ENCODE results near the gene SYCE1L. TPM values are rescaled to one million over a fixed set of nuclear protein-coding genes. Genes with fewer than 3 reads are reported as not detected.
"Not testable (repeated sequence)": the region's sequence is repeated elsewhere in the genome, so short reads cannot be mapped to it uniquely, and the experiment has no call there.

Gene SYCE1L
- polyA plus RNA-seq, 2 of the 4 experiments (the other 2 are of a cell fraction): 1.4 to 6.6 TPM

DNA sequence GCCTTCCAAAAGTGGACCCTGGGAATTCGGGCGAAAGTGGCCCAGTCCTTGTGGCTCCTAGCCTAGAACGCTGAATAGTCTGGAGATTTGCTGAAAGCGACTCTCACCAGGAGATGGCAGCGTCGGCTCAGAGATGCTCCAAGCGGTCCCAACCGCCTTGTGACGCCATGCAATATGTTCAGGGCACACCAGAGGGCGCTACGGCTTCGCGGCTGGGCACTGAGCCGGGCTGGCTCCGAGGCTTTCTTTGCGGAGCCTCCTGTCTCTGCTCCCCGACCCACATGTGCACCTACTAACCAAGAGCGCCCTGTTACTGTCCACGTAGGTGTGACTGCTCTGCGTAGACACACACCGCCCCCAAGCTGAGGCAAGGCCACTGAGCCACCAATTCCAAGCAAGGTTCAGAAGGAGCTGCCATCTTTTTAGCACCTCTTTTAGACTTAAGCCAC, 36.9 kb downstream of the SYCE1L start (continued):
- no peak for TF ChIP-seq KDM5A (IDR thresholded peaks at IDR 0.05)
- TF ChIP-seq, protein P1, sequence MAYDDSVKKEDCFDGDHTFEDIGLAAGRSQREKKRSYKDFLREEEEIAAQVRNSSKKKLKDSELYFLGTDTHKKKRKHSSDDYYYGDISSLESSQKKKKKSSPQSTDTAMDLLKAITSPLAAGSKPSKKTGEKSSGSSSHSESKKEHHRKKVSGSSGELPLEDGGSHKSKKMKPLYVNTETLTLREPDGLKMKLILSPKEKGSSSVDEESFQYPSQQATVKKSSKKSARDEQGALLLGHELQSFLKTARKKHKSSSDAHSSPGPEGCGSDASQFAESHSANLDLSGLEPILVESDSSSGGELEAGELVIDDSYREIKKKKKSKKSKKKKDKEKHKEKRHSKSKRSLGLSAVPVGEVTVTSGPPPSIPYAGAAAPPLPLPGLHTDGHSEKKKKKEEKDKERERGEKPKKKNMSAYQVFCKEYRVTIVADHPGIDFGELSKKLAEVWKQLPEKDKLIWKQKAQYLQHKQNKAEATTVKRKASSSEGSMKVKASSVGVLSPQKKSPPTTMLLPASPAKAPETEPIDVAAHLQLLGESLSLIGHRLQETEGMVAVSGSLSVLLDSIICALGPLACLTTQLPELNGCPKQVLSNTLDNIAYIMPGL (CRISPR knock-in tag; IDR thresholded peaks at IDR 0.05; ENCODE audit: borderline replicate concordance): no peak
- TF ChIP-seq ZNF302 (CRISPR knock-in tag; IDR thresholded peaks at IDR 0.05): no peak
- TF ChIP-seq TFCP2L1 (CRISPR knock-in tag; IDR thresholded peaks at IDR 0.05): no peak
- TF ChIP-seq CEBPB (IDR thresholded peaks at IDR 0.05): 0 out of 4 replicates have a peak, but pooled peaks of 1 of the 2 experiments have one; percentile 16
- TF ChIP-seq, protein P2, sequence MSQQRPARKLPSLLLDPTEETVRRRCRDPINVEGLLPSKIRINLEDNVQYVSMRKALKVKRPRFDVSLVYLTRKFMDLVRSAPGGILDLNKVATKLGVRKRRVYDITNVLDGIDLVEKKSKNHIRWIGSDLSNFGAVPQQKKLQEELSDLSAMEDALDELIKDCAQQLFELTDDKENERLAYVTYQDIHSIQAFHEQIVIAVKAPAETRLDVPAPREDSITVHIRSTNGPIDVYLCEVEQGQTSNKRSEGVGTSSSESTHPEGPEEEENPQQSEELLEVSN (IDR thresholded peaks at IDR 0.05; ENCODE audit: borderline replicate concordance, low read depth): no peak
- no peak for TF ChIP-seq ZC3H11A (IDR thresholded peaks at IDR 0.05)
- TF ChIP-seq SREBF2 (IDR thresholded peaks at IDR 0.05): no peak
- no peak for TF ChIP-seq POLR2A (IDR thresholded peaks at IDR 0.05; ENCODE audit: low read length)
- no peak for TF ChIP-seq EHMT2 (IDR thresholded peaks at IDR 0.05; ENCODE audit: low read depth)
- TF ChIP-seq RAD21 (conservative IDR thresholded peaks at IDR 0.05 in 1 of 2, IDR thresholded peaks at IDR 0.05 in 1 of 2): peak; percentile 100

- Histone ChIP-seq H3K9me3 (no peaks in the 10 kb centered on the region), H3K4me3 (no peak overlapping the region), H3K27ac (0 out of 6 replicates have a peak overlapping the region, but pooled peaks of 1 of the 2 experiments have one; percentile 6), H3K4me2 (no peak overlapping the region), H3K4me1 (peaks cover 9% of the 10 kb centered on the region; the same call in 2 of the 3 replicates)
- DNase-seq (ENCODE audit: low read depth in 1 of 2, low spot score in 1 of 2) (no peak), ATAC-seq (no peak), FAIRE-seq (no peak)
- TF ChIP-seq REST (IDR thresholded peaks at IDR 0.05) (no peak), CHD4 (IDR thresholded peaks at IDR 0.05; ENCODE audit: borderline replicate concordance) (no peak), POLR2AphosphoS2 (conservative IDR thresholded peaks at IDR 0.05; ENCODE audit: low read length) (no peak), EHMT2 (IDR thresholded peaks at IDR 0.05; ENCODE audit: low read depth) (no peak), NFE2L2 (conservative IDR thresholded peaks at IDR 0.05; ENCODE audit: low read length) (no peak), RNF2 (IDR thresholded peaks at IDR 0.05; ENCODE audit: borderline replicate concordance, low read depth) (no peak), RARB (CRISPR knock-in tag; IDR thresholded peaks at IDR 0.05) (no peak), EHF (CRISPR knock-in tag; IDR thresholded peaks at IDR 0.05) (no peak), MYC (IDR thresholded peaks at IDR 0.05; ENCODE audit: borderline replicate concordance, low read length) (no peak)
- TF ChIP-seq, protein P2 (IDR thresholded peaks at IDR 0.05; ENCODE audit: borderline replicate concordance, low read depth): no peak
- TF ChIP-seq, protein P3, sequence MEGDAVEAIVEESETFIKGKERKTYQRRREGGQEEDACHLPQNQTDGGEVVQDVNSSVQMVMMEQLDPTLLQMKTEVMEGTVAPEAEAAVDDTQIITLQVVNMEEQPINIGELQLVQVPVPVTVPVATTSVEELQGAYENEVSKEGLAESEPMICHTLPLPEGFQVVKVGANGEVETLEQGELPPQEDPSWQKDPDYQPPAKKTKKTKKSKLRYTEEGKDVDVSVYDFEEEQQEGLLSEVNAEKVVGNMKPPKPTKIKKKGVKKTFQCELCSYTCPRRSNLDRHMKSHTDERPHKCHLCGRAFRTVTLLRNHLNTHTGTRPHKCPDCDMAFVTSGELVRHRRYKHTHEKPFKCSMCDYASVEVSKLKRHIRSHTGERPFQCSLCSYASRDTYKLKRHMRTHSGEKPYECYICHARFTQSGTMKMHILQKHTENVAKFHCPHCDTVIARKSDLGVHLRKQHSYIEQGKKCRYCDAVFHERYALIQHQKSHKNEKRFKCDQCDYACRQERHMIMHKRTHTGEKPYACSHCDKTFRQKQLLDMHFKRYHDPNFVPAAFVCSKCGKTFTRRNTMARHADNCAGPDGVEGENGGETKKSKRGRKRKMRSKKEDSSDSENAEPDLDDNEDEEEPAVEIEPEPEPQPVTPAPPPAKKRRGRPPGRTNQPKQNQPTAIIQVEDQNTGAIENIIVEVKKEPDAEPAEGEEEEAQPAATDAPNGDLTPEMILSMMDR (IDR thresholded peaks at IDR 0.05): no peak
- POLR2A ChIA-PET: no interaction called here
- CTCF ChIA-PET: interaction anchor here (8.4 to 18.1 kb wide), 2 partner anchors 345 to 422 kb away, joined by 104 to 475 read pairs; no protein-coding TSS in a partner anchor
- 73% methylated on average over 5 of the region's 5 CpGs for WGBS (ENCODE audit: missing lambda C conversion rate)
Measured at GRCh38 chr16:77238593-77238992, 39.4 kb downstream of the SYCE1L start.

GRCh38 chr16:77242471-77242870, 43.3 kb downstream of the SYCE1L start:
- H3K4me1 ChIP-seq; H3K4me2 ChIP-seq; H3K9me3 ChIP-seq; H3K4me3 ChIP-seq; DNase-seq (ENCODE audit: low read depth in 1 of 2, low spot score in 1 of 2); ATAC-seq; POLR2A ChIA-PET; FAIRE-seq; H3K27ac ChIP-seq: not testable (repeated sequence)
- WGBS (ENCODE audit: missing lambda C conversion rate): 68% methylated on average over 5 of the region's 5 CpGs
- CTCF ChIA-PET: interaction anchor here (18.1 kb wide), 1 partner anchor 341 kb away, joined by 475 read pairs; no protein-coding TSS in a partner anchor

Measured in A549 (cell line).